SKM-1 (cell line): Measurements from ENCODE around the gene TRABD2B.

Experiments used
- DNase-seq: peaks from one replicate; lab custom pipeline; 2025; ENCODE audit not compliant: unreplicated experiment; lab: John Stamatoyannopoulos, UW

The TRABD2B gene

DNA sequence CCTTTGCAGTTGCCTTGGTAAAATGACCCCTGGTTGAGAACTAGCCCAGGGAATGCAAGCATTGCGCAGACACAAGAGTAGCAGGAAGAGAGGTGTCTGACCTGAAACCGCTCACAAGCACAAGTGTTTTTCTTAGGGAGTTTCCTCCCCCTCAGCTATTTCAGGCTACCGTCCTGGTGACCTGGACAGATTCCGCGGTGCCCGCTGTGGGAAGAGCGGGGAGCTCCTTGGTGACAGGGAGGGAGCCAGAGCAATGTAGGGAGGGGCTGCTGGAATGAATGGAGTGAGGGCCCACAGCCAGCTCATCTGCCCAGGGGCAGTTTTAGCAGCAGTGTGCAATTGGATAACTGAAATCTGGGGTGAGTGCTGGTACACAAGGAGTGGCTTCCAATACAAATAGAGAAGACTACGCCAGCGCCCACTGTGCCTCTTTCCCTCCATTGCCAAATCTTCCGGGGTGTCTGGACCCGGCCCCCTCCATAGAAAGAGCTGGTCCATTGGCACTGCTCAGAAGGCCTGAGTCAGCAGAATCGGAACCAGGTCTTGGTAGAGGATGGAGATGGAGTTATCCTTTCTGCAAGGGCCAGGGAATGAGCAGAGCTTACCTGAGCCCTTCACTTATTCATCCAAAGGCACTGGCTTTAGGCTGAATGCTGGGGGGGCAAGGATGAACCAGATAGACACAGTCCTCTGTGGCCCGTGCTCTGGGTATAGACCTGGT is 82.8 kb downstream of the TRABD2B start:
- DNase-seq: no peak

DNA sequence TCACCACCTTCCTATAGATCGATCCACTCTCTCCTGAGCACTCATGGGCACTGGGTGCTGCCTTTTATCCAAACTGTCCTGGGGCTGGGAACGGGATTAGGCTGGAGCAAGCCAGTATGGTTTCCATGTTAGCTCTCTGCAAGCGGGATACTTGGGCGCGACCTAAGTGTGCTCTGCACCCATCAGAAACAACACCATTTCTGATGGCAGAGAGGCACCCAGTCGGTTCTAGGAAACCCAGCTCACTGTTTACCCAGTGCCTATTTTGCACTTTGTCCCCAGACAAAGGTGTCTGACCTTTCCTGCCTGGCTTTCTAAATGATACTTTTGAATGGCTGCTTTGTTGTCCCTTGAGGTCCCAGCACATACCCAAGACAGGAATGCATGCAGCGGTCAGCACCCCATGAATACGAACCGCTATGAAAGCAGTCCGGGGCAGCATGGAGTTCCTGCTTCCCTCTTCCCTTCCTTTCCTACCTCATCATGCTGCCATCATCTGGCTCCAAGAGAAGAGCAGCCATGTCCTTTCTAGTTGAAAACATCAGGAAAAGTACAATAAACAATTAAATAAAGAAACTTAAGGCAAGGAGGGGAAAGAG is 83.9 kb downstream of the TRABD2B start:
- no peak for DNase-seq

DNA sequence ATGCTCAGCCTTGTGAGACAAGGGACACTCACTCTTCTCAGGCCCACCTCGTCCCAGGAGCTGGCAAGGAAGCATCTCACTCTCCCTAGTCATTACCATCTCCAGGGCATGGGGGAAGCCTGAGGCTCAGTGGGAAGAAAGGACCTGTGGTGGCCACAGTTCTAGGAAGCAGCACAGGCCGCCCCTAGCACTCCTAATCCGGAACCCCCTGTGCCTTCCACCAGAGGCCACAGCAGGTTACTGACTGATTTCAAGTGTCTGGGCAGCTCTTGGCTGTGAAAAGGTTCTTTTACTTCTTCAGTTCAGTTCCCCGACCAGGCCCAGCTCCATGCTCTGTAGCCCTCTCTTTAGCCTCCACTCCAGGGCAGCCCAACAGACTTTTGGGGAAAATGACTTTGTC is 84.4 kb downstream of the TRABD2B start:
- DNase-seq: no peak

DNA sequence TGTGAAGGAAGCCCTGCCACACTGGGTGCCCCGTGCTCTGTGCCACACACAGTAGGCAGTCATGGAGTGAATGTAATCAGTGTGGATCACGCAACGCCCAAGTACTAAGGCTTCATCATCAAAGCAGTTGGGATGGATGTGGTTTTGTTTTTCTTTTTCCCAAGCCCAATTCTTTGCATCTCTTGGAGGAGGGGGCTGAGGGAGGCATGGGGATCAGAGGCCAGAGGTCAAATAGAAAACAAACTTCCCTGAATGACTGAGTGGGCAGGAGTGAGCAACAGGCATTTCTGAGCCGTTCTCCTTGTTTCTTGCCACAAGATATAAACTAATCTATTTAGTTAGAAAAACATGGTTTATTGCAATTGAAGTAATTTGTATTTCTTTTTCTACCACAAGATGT is 85.3 kb downstream of the TRABD2B start:
- DNase-seq: no peak

DNA sequence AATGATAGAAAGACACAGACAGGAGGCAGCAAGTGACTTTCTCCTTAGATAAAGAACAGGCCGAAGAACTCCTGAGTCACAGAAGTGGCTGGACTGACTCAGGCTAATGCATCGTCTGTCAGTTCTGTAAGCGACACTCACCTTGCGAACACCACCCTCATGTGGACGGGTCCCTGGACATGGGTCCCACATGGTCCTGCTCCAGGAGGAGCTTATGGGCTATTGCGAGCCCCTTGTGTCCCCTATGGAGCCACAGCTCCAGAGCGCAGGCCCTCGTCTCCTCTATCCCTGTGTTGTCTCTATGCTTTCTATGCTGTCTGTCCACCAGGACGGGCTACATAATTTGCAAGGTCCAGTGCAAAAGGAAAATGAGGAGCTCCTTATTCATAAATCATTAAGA is 85.8 kb downstream of the TRABD2B start:
- DNase-seq: no peak

DNA sequence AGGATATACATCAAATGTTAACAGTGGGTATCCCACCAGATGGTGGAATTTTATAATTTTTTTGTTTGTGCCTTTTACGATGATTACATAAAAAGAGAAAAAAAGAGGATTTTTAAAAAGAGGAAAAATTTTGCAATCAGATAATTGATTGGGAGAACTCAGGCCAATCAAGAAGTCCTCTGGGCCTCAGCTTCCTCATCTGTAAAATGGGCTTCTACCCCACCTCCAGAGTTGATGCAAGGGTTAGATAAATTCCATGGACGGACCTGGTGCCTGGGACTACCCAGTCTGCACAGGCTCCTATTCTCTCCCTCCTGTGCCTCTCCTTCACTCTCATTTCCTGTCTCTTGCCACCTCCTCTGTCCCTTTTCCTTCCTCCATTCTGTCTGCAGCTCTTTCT is 88.9 kb downstream of the TRABD2B start:
- no peak for DNase-seq

DNA sequence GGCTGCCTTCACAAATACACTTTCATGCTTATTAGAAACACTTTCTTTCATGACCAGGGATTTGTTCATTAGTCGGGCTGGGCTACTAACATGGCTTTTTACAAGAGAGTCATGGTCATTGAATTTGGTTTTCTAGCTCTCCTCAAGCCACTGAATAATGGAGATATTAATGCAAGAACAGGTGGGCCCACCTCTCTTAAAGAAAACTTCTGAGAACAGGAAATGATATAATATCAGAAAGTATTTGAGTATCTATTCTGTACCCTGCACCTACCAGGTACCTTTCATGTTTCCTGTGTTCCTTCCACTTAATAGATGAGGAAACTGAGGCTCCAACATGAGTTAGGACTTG is 90.0 kb downstream of the TRABD2B start:
- DNase-seq: no peak

DNA sequence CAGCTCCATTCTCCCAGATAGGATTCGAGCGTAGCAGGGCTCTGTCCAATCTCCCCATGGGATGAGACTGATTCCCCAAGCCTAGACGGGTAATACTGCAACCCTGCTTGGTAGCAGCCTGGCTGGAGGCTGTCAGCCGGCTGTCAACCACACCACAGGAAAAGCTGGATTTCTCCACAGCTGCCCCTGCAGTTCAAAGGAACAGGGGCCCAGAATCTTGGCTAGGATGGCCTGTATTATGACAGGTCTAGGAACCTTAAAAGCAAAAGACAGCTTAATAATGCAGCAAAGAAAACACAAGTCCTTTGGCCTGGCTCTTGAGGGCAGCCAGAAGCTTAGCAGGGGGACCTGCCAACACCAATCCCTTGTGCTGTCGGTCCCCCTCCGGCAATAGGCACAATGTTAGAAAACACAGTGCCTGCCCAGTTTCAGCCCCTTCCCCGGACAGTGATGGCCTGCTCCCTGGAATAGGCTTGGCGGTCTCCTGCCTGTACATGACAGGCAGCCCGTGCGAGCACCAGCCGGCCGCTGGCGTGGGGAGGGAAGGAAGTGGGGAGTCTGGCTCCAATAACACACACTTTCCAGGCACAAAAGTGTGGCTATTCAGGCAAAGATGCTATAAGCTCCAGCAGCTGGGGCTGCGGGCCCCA is 90.5 kb downstream of the TRABD2B start:
- DNase-seq: no peak

DNA sequence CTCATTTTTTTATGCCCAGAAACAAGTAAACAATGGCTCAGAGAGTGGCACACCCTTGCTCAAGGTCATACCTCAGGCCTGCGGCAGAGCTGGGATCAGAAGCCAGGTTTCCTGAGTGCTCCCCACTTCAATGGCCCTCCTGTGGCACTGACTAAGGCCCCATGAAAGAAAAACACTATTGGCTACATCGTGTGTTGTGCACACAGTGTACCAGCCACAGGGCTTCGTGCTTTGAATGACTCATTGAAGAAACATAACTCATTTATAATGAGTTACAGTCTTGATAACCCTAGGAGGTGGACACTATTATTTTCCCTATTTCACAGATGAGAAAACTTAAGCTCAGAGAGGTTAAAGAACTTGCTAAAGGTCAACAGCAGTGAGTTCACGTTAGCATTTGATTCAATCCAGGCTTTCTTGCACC is 91.2 kb downstream of the TRABD2B start:
- no peak for DNase-seq

DNA sequence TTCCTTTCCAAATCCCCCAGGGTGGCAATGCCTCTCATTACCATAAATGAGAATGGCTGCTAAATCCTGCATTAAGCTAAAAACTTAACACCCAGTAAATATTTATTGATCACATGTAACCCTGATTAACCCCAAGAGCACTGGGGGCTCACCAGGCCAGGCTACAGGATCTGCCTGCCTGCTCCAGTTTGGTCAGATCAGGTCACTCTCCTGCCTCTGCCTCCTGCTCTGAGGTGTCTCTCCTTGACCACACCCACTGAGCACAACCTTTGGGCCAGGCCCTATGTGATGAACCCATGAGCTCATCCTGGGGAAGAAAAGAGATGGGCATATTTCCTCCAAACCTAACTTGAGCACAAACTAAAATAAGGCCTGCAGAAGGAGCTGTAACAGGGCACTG is 93.5 kb downstream of the TRABD2B start:
- no peak for DNase-seq

DNA sequence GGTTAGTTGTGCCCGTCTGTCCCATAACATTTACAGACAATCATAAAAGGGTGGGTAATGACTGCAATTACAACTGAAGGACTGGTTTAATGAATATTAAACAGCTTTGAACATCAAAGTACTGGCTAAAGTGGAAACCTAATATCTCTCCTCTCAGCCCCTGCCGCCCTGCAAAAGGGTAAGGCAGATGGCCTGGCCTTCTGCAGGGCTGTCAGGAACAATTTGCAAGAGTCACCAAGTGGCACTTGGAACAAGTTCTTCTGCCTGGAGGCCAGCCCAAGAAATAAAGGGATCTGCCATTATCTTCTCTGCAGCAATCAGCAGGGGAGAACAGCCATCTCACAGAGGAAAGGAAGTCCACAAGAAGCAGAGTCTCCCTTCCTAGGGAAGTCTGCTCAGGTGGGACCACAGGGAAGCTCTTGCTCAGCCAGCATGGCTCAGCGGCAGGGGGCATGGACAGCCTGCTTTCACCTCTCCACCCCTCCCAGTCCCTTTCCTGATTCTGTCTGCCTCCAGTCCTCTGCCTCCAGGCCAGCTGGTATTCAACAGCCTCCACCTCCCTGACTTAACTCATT is 96.1 kb downstream of the TRABD2B start:
- DNase-seq: no peak

DNA sequence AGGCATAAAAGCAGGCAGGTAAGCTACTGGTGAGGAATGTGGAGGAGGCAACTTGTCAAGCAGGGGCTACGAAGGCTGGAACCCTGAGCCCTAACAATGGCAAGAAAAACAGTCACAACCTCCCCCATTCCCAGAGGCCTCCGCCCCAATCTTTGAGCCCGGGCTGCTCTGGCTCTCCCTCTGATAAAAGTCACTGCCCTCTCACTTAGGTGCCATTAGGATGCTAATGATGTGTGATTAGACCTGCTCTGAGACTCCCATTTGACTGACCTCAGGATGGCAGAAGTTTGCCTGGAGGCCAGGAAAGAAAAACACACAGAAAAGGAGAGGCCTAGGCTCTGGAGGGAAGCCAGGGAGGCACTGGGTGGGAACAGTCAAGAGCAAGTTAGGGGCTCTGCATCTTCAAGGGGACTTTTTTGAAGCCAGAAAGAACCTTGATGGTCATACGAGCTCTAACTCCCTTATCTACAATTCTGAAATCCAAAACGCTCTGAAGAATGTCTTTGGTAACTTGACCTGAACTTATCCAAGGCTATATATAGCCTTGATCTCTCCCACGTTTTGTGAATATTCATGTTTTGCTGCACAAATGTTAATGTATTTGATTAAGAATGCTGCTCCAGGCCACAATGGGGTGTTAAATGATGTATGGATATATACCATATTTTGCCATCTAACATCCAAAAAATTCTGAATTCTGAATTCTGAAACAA is 98.9 kb downstream of the TRABD2B start:
- DNase-seq: no peak

DNA sequence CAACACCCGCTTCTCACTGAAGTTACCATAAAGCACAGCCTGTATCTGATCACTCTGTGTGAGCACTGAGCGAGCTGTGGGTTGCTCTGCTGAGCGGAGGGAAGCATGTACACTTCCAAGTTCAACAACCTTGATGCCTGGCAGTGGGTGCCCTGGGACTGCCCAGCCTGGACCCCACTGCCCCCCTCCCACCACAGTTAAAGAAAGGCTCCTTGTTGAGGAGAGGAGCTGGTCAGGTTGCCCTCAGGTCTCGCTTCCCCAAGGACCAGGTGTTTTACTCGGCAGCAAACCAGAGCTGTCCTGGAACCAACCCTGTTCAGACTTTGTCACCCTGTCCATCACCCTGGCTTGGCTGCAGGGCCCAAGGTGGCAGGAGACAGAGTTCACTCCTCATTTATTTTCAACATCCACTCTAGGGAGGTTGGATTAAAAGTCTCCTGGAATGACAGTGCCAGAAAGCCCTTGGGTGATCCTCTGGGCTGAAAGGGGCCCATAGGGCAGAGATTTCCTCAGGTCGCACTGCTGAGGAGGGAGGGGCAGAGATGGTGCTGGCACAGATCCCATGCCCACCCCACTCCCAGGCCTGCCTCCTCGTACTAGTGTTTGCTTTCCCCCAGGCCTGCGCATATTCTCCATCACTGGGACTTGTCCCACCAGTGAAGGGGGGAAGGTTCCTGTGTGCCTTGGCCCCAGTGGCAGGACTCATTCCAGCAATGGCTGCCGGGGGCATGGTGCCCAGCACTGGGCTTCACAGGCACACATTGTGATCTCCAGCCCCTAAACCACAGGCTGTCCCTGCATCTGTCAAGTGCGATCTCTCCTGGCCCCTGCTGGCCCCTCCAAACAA is 101.7 kb downstream of the TRABD2B start:
- no peak for DNase-seq

DNA sequence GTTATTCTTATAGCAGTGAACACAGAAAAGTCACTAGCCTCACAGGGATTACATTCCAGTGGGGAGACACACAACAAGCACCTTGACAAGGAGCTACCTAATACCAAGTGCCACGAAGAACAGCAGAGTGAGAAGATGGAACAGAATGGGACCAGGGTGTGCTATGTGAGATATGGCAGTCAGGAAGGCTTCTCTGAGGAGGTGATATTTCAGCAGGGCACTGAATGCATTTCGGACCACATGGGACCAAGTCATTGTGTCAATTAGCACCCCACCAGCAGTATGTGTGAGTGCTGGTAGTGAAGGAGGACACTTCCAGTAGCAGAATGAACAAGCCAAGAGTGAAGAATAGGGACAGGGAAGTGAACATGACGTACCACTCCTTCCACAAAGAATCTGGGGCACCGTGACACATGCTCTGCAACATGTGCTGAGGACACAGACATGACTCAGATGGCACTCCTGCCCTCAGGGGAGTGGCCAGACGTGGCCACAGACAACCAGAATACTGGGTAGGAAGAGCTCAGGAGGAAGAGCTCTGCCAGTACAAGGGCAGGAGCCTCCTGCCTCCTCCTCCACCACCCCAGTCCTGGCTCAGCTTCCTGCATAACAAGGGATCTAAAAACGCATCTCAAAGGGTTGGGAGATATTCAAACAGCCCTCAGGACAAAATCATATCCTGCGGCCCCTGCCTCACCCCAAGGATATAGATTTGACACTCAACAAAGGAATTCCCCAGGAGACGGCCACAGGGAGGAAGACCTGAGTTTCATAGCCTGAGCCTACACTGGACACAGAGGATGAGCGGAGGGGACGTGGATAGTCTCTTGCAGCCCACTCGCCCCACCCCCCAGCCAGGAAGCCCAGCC is 102.5 kb downstream of the TRABD2B start:
- no peak for DNase-seq

DNA sequence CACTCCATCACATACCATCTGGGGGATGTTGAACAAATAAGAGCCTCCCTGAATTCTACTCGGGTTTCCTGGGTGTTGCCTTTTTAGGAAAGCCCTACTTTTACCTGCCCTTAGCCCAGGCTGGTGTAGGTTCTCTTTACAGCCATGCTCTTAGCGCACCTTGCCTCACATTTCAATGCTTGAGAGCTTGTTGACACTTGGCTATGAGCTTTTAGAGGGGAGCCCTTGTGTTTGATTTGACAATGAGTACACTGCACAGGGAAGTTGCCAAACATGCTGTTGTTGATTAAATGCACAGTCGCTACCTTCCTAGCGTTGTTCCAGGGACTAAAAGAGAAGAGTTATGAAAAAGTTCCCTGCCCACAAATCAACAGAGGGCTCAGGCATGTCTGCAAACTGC is 103.8 kb downstream of the TRABD2B start:
- DNase-seq: no peak

DNA sequence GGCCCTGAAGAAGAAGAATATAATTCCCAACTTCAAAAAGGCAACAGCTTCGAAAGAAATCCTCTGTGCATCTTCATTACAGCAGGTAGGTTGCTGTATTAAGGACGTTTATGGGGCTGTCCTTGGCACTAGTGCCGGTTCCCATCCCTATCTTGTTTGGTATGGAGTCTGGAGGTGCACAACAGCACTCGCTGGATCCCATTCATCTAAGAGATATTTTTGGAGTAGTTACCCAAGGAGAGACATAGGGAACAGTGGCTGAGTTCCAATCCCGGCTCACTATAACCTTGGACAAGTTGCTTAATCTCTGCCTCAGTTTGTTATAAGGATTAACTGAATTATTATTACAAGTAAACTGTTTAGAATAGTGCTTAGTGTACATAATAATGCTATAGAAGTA is 106.4 kb downstream of the TRABD2B start:
- no peak for DNase-seq

DNA sequence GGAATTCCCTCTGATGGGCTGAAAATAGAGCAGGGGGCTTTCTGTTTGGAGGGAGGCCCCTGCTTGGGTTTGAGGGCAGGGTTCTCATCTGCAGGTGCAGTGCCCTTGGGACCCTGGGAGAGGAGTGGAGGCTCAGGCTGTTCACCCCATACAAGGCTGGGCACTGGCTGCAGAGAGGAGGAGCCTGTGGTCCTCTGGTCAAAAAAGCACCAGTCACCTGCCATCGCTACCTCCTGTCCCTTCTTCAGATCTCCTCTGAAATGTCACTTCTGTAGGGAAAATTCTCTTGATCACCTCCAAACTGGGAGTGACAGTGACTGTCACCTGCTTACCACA is 108.9 kb downstream of the TRABD2B start:
- DNase-seq: no peak

DNA sequence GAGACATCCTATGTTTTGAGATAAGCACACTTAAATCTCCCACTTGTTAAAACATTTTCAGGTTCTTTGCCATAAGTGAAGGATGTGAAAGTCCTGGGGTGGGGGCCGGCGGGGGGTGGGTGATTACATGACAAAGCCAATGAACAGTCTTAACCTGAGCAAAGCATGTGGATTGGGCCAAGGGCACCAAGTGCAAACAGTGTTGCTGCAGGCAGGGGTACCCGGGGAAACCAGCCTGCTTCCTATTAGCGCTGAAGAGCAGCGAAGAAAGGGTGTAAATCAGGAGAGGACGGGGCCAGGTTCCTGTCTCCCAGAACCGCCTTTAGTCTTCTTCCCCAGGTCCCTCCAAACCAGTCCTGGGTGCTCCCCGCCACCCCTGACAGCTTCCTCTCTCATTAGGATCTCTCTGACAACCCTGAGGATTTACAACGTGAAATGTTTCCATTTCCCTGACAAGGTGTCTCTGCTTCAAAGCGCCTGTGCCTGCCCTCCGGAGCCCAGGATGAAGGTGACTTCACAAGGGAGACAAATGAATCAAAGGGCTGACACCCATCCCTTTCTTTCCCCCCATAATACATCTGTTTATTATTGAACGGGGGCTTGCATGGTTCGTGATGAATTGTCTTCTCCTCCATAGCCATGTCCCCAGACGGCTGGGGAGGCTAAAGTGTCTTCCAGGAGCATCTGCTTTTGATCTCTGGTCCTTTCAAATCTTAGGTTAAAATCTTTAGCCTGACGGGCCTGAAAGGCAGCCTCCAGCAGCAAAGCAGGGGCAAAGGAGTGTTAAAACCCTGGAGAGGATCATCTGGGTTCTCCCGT is 109.5 kb downstream of the TRABD2B start:
- DNase-seq: no peak

DNA sequence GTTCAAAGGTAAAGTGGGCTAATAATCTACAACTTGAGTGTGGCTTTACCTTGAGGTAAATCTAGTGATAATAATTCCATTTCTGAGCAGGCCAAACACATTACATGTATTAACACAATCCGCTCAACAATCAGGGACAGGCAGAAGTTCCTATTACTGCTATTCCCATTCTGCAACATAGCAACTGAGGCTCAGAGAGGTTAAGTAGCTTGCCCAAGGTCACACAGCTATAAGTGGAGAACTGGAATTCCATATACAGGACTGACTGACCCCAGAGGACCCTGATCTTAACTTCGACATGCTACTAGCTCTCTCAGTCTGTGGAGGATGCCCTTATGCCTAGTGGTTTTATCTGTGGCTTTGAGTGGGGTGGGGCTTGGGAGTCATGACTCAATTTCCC is 110.1 kb downstream of the TRABD2B start:
- no peak for DNase-seq
